Hindlimb muscle (tissue), 1 donor: ENCODE results near the gene LCTL. TPM values are rescaled to one million over a fixed set of nuclear protein-coding genes. Genes with fewer than 3 reads are reported as not detected.

Source experiments
- DNase-seq: peaks from one replicate; pipeline ENCODE4 v3.0.0-alpha.2; 2013
- polyA plus RNA-seq: library from polyadenylated mRNA; unstranded; fragments of 120-200 nt; gene quantifications from one replicate; pipeline ENCODE4 v1.2.1, GENCODE V29; 2013; ENCODE audit not compliant: insufficient read length

The LCTL gene, protein sequence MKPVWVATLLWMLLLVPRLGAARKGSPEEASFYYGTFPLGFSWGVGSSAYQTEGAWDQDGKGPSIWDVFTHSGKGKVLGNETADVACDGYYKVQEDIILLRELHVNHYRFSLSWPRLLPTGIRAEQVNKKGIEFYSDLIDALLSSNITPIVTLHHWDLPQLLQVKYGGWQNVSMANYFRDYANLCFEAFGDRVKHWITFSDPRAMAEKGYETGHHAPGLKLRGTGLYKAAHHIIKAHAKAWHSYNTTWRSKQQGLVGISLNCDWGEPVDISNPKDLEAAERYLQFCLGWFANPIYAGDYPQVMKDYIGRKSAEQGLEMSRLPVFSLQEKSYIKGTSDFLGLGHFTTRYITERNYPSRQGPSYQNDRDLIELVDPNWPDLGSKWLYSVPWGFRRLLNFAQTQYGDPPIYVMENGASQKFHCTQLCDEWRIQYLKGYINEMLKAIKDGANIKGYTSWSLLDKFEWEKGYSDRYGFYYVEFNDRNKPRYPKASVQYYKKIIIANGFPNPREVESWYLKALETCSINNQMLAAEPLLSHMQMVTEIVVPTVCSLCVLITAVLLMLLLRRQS
- polyA plus RNA-seq, result 0.13 TPM

DNA sequence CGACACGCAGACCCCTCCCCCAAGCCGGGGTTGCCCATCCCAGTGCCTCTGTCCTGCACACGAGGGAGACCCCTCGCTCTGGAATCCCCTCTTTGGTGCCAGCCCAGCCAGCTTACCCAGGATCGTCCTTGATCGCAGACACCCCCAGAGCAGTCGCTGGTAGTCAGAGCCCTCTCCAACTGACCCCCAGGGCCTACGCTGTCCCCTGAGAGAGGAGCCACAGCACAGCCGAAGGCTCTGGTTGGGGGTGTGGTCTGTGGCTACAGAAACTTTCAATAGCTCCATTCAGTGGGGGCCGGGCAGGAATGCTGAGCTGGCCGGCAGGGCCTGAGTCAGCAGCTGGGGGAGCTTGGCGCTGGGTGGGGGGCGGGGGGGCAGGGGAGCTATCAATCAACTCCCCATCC lies at the start of gene LCTL:
LCTL (minus strand) TSS at position 258 of the 404 bp plus-strand sequence. CDS start 633 bp downstream, outside the sequence.
- no peak for DNase-seq

DNA sequence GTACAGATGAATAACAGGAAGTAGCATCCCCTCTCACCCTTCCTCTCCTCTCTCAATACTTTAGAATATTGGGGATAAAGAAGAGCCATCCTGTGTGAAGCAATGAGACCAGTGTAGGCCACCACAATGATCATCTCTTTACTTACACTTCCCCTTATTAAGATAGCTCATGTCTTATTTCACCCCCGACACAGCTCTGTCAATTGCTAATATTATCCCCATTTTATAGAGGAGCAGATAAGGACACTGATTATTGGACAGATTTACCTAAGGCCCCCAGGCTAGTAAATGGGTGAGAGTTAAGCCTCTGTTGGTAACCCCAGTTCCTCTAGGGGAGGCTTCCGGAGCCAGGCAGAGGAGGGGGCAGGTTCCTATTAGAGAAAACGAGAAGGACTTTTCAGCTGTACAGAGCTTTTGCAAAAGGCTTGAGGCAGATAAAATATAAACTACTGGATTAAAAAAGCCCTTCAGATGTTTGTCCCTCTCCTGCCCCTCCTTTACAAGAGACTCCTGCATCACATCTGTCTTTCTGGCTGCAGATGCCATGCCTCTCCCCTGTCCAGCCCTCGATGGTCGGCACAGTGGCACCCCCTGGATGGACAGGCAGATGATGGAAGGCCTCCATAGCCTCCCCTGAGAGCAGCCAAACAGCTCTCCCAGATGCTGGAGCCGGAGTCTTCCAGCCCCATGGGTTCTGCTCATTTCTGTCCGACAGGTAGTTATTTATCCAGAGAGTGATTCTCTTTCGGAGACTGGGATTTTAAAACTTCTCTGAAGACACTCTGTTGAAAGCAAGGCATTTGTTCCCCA lies 49.4 kb upstream of the LCTL start:
- no peak for DNase-seq

DNA sequence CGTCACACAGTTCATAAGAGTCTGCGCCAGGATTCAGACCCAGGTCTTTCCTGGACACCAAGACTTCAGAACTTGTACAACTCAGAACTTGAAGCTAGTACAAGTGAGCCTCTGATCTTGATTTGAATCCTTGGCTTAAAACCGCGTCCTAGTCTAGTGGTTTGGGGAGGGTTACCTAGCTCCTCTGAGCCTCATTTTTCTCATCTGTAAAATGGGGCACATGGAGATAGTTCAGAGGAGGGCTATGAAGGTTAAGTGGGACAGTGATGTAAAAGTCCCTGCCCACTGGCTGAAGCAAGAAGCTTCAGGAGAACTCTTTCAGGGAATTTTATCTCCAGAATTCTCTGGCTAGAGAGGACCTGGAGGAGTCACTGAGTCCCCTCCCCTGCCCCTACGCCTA lies 48.7 kb upstream of the LCTL start:
- DNase-seq, result no peak

DNA sequence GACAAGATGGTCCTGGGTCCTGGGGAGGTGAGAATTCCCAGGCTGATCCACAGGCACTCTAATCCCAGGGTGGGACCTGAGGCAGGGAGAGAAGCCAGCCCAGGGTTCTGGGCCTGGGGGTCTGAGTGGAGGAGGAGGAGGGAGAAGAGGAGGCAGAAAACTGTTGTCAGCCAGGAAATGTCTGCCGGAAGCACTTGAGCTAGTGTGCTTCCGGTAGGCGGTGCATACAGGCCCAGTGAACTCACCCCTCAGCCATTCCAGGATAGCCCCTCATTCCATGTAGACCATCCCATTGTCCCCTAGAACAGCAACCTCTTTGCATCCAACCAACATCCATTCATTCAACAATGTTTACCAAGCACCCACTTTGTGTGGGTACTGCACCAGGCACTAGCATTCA lies 47.9 kb upstream of the LCTL start:
- no peak for DNase-seq

DNA sequence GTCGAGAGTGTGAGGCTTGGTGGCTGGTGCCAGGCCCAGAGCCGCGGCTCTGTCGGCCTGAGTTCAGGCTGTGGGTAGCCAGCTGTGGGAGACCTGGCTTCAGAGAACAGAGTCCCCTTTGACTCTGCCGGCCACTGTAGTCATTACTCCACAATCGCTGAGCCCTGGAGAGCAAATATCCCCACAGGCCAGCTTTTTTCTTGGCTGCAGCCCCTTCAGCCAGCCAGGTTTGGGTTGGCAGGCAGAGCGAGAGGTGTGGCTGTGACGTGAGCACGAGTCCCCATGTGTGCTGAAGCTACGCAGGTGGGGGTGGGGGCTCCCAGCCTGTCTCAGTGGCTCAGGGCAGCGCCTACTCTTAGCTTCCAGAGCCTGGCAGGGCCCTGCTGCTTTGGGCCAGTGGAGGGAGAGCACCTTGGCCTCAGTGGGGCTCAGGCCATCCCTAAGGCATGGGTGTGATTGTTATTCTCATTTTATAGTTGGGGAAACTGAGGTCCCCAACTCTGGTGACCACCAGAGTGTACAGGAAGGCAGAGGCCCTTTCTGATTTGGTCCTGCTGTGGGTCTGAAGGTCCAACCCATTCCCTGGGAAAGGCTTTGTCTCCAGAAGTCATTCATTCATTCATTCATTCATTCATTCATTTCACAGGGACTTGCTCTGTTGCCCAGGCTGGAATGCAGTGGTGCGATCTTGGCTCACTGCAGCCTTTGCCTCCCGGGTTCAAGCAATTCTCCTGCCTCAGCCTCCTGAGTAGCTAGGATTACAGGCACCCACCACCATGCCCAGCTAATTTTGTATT lies 45.7 kb upstream of the LCTL start:
- DNase-seq, result no peak

DNA sequence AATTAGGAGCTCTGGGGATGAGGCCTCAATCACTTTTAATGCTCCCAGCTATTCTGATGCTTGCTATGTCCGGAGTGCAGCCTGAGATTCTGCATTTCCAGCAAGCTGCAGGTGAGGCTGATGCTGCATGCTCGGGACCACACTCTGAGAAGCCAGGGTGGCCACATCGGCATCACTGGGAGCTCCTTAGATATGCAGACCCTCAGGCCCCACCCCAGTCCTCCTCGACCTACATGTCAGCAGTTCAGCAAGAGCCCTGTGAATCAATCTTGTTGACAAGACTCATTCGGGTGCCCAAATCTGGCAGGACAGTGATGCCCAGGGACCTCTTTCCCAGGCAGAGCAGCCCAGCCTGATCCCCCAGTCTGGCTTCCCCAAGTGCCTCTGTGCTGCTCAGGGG lies 44.1 kb upstream of the LCTL start:
- DNase-seq, result no peak

DNA sequence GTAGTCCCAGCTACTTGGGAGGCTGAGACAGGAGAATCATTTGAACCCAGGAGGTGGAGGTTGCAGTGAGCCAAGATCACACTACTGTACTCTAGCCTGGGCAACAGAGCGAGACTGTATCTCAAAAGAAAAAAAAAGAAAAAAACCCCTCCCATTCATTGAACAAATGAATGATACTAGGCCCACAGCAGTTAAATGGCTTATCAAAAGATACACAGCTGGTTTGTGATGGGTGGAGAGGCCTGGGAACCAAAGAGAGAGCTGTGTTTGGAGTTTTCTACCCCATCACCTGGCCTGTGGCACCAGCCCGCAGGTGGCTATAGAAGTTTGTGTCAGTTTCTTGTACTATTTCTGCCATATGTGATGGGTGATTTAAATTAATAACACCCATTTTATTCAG lies 43.1 kb upstream of the LCTL start:
- no peak for DNase-seq

DNA sequence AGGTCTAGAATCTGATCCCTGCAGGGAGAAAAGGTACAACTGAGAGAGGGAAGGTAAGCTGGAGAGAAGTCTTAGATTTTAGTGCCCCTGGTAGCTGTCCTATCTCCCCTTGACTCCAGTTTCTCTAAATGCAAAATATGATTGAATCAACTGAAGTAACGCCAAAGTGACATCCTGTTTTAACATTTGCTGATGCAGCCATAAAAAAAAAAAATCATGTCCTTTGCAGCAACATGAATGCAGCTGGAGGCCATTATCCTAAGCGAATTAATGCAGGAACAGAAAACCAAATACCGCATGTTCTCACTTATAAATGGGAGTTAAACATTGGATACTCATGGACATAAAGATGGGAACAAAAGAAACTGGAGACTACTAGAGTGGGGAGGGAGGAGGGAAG lies 42.4 kb upstream of the LCTL start:
- no peak for DNase-seq

DNA sequence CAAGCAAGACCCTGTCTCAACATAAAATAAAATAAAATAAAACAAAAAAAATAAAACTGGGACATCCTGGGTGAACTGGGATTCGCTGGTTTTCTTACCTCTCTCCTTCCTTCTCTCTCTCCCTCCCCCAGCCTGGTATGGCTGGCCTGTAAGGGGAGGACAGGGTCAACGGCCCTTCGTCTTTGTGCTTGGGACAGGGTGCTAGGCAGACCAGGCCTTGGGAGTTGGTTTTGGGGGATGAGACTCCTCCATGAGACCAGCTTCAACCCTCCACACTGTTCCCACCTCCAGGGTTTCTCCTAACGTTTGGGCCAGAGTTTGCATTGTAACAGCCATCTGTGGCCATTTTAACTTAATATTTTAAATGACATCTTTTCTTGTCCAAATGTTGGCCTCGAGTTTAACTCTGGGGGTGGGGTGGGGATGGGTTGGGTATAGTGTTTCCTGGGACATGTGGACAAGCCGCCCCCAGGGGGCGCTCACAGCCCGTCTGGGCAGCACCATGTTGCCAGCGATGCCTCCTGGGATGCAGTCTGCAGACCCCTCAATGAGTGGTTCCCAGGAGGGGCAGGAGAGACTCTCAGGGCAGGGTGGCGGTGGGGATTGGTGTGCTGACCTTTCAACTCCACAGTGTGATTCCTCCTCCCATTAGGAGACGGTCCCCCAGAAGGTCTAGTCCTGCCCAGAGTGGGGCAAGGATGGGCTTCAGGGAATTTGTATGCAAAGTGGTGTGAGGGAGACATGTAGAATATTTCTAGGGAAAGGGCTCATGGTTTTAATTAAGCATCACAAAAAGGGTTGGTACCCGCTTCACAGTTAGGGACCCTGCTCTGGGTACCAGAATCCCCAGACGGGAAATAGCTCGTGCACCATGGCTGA lies 37.7 kb upstream of the LCTL start:
- DNase-seq, result peak; percentile 41

DNA sequence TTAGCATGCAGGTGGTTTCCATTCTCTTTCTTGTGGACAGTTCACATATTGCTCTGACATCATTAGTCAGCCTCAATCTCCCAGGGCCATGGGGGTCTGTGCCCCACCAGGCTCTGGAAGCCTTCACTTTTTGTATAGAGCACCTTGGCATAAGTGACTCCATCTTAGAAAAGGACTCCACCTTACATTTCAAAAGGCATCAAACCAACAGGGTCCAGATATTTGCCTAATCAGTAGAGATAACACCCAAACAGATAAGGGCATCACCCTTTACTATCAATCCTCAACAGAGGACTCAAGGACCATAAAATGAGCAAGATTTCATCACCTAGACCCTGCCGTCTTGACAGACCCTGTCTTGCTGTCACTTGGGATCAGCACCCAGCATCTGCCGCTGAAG lies 35.7 kb upstream of the LCTL start:
- DNase-seq, result no peak

DNA sequence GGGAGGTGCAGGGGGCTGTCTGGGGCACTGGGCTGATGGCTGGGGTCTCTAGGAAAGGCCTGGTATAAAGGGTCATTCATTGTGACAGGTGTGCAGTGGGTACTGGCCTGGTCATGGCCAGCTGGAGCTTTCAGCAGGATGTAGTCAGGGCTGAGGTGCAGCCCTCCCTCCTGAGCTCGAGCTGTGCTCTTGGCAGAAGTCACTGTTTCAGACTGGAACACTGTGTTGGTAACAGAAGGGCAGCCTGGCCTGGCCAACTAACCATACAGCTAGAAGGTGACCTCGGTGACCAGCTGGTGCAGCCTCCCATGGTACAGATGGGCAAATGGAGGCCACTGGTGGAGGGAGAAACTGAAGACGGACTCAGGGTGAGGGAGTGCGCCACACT lies 34.4 kb upstream of the LCTL start:
- DNase-seq, result no peak

DNA sequence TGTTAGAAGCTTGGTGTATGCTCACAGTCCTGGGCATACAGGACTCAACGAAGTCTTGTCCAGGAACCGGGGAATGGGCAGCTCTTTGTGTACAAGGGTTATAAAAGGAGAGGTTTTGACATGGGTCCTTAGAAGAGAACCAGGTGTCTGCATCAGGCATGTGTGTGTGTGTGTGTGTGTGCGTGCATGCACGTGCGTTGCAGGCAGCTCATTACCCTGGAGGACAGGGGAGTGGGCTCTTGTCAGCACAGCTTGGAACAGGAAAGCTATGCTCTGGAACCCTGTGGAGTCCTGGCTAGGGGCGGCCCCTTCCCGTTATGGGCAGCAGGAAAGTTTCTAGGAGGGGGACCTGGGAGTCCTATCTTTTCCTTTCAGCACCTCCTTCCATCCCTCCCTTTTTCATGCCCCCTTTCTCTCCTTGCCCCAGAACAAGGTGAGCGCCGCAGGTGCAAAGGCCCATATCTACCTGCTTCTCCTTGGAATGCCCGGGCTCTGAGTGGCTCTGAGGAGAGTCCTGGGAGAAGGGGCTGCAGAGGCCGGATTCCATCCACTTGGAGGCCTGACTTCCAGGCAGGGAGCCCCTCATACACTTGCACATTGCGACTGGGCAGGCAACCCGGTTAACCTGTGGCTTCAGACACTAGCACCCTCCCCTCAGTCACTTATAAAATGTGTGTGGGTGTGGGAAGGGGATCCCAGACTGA lies 33.9 kb upstream of the LCTL start:
- no peak for DNase-seq

DNA sequence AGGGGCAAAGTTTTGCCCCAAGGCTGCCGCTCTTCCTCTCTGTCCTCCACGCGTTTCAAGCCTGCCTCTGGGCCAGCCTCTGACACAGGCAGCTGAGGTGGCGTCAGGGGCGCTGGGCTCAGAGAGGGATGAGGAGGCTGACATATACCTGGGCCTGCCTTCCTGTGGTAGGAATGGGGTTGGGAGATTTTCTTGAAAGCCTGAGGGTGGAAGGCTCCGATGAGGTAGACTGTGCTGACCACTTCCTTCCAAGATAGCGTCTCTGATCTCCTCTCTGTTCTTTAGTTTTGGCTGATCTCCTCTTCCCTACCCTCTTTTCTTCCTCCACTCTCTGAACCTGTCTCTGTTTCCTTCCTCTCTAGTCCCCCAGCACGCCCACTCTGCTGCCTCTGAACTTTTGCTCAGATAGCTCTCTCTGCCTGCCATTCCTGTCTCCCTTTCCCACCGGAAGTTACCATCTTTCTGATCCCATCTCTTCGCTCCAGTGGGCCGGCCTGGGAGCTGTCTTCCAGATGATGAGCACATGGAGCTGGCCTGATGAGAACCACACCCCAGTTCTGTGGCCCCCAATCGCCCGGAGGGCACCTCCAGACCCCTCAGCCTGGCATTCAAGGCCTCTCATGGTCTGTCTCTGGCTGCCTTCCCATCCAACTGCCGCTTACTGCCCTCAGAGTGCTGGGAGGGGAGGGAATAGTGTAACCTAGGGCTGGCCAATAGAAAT lies 32.5 kb upstream of the LCTL start:
- DNase-seq, result no peak

DNA sequence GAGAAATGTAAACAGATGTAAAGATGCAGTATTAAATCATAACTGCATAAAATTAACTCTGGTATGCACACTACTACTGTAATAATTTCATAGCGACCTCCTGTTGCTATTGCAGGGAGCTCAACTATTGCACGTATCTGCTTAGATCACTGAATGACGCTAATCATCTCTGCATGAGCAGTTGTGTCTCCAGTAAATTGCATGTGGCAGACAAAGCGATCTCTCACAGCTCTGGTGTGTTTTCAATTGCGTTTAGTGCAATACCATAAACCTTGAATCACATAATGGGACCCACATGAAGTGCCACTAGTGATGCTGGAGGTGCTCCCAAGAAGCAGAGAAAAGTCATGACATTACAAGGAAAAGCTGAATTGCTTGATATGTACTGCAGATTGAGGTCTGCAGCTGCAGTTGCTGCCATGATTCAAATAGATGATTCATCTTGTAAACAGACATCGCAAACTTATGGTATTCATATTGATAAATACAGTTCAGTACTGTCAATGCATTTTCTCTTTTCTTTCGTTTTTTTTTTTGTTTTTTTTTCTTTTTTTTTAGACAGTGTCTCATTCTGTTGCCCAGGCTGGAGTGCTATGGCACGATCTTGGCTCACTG lies 30.2 kb upstream of the LCTL start:
- DNase-seq, result no peak

DNA sequence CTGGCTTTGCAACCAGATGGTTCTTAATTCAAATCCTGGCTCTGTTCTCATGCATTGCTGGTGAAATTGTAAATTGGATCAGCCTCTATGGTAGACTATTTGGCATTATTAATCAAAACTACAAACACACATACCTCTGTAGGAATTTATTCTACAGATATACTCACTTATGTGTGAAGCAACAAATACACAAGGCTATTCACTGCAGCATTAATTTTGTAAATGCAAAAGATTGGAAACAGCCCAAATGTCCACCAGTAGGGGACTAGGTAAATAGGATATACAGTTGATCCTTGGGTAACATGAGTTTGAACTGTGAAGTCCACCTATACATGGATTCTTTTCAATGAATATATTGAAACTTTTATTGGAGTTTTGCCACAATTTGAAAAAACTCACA lies 29.5 kb upstream of the LCTL start:
- no peak for DNase-seq

DNA sequence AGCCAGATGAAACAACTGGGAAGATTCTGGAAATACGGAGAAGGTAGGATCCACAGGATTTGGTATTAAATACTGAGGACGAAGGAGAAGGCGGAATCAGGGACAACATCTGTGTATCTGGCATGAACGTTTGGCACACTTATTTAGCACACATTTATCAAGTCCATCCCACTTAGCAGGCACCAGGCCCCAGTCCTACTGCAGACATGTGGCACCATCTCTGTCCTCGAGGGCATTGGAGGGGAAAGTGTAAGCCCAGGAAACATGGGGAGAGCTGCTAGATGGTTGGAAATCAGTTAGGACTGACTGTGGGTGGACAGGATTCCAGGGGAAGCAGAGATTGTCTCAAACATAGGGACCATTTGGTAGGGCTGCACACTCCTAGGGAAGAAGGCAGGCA lies 29.0 kb upstream of the LCTL start:
- DNase-seq, result no peak

DNA sequence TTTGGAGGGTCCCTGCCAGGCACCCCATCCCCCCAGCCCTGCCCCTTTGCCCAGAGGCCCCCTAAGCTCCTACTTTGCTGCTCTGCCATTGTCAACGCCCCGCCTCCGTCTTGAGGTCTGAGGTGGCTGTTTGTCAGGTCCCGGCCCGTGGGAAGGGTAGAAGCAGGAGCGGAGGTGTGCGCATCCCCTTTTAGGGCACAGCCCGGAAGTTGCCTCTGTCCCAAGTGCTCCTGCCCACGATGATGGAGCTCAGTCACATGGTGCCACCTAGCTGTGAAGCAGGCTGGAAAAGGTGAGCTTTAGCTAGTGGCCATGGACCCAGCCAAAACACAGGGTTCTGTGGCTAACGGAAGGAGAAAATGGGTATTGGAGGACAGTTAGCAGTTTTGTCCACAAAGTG lies 28.5 kb upstream of the LCTL start:
- no peak for DNase-seq

DNA sequence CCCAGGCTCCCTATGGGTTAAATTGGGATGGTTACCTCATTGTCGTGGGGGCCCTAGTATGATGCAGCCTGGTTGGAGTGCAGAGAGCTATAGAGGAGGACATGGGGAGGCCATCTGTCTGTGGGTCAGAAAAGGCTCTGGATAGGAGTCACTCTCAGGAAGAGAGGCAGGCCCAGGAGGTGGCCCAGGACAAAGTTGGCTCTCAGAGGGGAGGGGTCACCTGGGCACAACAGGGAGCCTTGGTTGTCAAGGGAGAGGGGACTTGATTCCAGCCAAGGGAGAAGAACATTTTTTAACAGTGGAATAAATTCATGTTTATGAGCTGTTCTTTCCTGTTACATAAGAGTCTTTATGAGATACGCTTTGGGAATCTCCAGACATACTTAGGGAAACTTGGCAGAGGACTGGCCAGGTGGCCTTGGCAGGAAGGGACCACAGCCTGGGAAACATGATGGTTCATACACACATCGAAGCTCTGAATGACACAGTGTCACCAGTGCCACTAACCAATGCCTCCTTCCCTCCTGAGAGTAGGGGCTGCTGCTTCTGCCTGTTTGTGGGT lies 27.5 kb upstream of the LCTL start:
- no peak for DNase-seq

DNA sequence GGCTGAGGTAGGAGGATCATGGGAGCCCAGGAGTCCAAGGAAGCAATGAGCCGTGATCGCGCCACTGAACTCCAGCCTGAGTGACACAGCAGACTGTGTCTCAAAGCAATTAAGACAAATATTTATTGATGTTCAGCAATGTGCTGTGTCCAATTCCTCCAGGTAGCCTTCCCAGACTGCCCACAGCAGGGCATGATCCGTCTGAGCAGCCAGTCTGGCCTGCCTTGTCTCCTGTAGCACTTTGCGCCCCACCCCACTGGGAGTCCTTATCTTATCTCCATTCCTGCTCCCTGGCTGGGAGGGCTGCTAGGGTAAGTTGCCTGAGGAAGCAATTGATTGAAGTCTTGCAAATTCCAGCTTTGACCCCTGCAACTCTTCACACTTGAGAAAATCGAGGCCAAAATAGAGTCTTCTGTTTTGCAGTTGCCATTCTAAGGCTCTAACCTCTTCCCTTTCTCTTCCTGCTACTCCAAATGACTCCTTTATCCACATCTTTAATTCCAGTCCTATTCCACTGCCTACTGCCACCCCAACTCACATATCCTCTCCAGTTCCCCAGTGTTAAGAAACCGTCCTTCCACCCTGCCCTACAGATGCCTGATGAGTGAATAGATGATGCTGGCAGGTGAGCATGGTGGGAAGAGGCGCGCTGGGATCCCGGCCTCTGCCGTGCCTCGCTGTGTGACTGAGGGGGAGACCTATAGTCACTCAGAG lies 26.9 kb upstream of the LCTL start:
- no peak for DNase-seq
